ENCODE data around the gene RASAL2.

DNA sequence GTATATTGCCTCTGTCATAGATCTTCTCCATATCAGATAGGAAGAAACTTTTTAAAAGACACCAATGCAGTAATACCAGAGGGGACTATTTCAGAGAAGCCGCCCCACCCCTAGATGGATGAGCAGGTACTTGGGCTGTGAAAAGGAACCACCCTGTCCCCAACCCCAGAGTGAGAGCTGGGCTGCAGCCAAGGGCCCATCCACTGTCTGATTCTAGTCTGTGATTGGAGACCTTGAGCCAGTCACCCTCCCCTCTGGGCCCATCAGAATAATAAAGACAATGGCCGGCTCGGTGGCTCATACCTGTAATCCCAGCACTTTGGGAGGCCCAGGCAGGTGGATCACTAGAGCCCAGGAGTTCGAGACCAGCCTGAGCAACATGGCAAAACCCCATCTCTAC, 397.8 kb downstream of the RASAL2 start:
- TF ChIP-seq, protein P1, sequence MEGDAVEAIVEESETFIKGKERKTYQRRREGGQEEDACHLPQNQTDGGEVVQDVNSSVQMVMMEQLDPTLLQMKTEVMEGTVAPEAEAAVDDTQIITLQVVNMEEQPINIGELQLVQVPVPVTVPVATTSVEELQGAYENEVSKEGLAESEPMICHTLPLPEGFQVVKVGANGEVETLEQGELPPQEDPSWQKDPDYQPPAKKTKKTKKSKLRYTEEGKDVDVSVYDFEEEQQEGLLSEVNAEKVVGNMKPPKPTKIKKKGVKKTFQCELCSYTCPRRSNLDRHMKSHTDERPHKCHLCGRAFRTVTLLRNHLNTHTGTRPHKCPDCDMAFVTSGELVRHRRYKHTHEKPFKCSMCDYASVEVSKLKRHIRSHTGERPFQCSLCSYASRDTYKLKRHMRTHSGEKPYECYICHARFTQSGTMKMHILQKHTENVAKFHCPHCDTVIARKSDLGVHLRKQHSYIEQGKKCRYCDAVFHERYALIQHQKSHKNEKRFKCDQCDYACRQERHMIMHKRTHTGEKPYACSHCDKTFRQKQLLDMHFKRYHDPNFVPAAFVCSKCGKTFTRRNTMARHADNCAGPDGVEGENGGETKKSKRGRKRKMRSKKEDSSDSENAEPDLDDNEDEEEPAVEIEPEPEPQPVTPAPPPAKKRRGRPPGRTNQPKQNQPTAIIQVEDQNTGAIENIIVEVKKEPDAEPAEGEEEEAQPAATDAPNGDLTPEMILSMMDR (conservative IDR thresholded peaks at IDR 0.05 in 1 of 2, IDR thresholded peaks at IDR 0.05 in 1 of 2; ENCODE audit: extremely low read depth in 1 of 2, insufficient read depth in 1 of 2, low read depth in 1 of 2, low read length in 2 of 2): no peak
- TF ChIP-seq EZH2 (IDR thresholded peaks at IDR 0.05; ENCODE audit: borderline replicate concordance, low read length): no peak

Measured in mammary epithelial cell (primary cell).